ENCODE measurements around the gene GOLGA6B.
"Not testable (repeated sequence)": the region's sequence is repeated elsewhere in the genome, so short reads cannot be mapped to it uniquely, and the experiment has no call there.

DNA sequence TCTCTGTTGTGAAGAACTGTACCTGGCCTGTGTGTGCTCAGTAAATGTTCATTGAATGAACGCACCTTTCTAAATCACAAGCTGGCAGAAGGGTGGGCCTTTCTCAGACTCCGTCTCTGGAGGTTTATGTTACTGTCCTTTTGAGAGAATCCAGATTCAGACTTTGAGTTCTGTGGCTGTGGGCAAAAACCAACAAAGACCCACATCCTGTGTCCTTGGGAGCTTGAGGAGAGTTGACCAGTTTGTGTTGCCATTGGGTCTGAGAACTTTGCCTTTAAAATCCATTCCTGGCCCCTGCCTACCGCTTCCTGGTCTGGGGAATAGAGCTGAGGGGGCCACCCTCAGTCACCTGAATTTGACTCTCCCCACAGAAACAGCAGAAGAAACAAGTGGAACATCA lies 46.4 kb upstream of the GOLGA6B start:
- TF ChIP-seq CTCF (IDR thresholded peaks at IDR 0.05); ZFX (IDR thresholded peaks at IDR 0.05; ENCODE audit: borderline replicate concordance): not testable (repeated sequence)
